RPMI7951 (cell line): ENCODE results near the gene TMEM45A. TPM values are rescaled to one million over a fixed set of nuclear protein-coding genes. Genes with fewer than 3 reads are reported as not detected.

ENCODE experiments used
- DNase-seq: peaks from one replicate; pipeline ENCODE4 v3.0.0-alpha.2; 2012; ENCODE audit warnings: low read depth
- total RNA-seq: library from RNA; depleted of rRNA; stranded (reverse); fragments of >200 nt; shearing (Covaris generic); gene quantifications from 2 replicates; pipeline ENCODE4 v1.2.3, GENCODE V29; 2014; rRNA removed

TMEM45A gene
- total RNA-seq, 1 experiment from 2014 or later, result 142 TPM

DNA sequence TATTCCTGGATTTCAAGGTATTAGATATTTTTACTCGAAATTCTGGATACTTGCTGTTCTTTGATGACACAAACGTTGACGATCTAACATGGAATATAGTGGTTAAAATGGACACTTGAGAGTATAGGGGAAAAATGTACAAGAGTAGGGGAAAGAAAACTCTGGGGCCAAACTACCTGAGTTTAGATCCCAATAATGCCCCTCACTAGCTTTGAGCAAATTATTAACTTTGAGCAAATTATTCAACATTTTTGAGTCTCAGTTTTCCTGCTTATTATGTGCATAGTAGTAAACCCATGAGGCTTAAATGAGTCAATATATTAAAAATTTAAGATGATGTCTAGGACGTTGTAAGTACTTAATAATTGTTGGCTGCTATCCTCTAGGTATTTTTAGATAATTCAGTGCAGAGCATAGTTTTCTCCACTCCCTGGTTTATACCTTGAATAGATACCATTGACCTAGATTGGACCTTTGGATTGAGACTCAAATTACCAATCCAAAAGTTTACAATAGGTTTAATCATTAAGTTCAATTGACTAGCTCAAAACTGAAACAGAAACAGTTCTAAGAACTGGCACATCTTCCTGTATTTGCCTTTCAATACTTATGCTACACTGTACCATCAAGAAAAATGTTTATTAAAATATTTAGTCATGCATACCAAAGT lies 121.4 kb downstream of the TMEM45A start:
- no peak for DNase-seq

DNA sequence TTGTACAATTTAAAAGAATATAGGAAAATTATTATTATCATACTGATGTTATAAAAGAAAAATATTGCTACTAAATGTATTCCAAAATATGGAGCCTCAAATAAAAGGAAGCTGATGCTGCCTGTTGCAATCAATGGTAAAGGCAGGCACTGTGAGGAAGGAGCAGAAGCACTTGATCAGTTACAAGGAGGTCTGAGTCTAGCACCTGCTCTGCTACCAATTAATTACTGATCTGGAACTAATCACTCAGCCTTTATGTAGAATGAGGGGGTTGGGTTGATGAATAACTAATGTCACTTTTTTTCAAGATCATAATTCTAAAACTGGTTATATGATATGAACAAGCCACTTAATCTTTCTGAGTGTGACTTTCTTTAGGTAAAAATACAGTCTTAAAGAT lies 122.5 kb downstream of the TMEM45A start:
- DNase-seq, result no peak

DNA sequence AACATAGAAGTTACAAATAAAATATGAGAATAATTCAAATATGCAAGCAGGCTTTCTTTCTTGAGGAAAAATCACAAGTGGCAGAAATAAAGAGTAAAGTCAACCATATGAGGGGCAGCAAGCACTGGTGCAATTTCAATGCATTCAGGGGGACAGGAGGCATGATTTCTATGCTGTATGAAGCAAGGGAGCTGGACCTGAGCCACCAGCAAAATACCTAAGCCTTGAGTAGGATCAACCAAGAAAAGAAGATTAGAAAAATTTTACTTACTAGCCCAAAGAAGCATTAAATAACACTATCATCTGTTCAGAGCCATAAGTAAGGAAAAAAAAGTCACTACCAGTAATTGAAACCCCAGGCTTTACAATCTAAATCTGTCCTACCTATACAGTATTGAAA lies 123.3 kb downstream of the TMEM45A start:
- DNase-seq, result no peak

DNA sequence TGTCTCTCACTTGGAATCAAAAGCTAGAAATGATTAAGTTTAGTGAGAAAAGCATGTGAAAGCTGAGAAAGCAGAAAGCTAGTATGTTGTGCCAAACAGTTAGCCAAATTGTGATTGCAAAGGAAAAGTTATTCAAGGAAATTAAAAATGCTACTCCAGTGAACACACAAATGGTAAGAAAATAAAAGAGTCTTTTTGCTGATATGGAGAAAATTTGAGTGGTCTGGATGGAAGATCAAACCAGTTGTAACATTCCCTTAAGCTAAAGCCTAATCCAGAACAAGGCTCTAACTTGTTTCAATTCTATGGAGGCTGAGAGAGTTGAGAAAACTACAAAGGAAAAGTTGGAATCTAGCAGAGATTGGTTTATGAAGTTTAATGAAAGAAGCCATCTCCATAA lies 128.8 kb downstream of the TMEM45A start:
- DNase-seq, result no peak

Other genes starting within 250 kb of the TMEM45A start
- gene TBC1D23, start 231.6 kb upstream of the TMEM45A start, total RNA-seq, result 68.0 and 75.2 TPM in 2 replicates
- gene NIT2, start 157.9 kb upstream of the TMEM45A start, total RNA-seq, result 31.0 and 32.3 TPM in 2 replicates
- 77.4 and 81.5 TPM in 2 replicates for gene TOMM70, start 91.5 kb upstream of the TMEM45A start, total RNA-seq
- gene LNP1, start 91.1 kb upstream of the TMEM45A start, total RNA-seq, result 6.5 and 10.0 TPM in 2 replicates
- not detected in 2 replicates for gene ADGRG7, start 117.0 kb downstream of the TMEM45A start, total RNA-seq
- 104 and 134 TPM in 2 replicates for gene TFG, start 216.9 kb downstream of the TMEM45A start, total RNA-seq